Measurements from ENCODE around the gene FOXJ1.

Gene FOXJ1

DNA sequence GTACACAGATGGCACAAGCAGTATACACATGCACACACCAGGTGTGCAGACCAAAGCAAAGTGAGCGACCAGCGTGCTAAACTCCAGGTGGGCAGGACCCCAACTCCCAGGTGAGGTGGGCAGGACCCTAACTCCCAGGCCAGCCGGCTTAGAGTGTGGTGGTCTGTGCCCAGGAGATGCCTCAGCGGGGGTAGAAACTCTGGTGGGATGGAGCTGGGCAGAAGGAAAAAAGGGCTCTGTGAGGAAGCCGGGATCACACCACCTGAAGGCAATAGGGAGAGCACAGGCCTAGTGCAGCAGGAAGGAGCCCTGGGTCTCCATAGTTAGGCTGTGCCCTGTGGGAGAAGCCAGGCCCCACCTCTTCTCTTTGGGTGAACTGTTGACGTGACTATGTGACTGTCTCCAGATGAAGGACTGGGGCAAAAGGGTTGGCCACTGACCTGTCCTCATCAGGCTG, 1.6 kb upstream of the FOXJ1 start:
- in situ Hi-C loops (cut with HindIII; ENCODE audit: low sequenced_read_pairs): no loop called here

DNA sequence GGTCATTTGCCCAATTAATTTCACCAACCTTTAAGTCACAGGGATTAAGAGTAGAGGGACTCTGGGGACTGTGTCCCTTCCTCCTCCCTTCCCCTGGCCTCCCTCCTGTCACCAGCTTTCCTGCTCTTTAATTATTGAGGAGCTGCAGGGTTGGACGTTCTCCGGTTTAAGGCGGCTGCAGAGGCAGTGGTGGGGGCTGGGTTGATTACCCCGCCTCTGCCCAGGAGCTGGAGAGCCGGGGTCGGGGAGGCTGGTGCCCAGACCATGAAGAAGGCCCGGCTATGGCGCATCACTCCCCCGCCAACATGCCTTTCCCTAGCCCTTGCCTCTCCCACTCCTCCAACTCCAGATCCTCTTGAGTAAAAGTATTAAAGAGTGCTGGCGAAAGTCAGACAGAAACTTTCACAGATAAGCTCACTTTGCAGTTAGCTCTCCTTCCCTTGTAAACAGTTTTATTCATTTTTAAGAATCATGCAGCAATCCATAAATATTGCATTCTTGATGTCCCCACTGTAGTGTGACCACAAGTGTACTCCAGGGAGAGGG, 1.1 kb upstream of the FOXJ1 start:
- in situ Hi-C loops (cut with HindIII; ENCODE audit: low sequenced_read_pairs): no loop called here

DNA sequence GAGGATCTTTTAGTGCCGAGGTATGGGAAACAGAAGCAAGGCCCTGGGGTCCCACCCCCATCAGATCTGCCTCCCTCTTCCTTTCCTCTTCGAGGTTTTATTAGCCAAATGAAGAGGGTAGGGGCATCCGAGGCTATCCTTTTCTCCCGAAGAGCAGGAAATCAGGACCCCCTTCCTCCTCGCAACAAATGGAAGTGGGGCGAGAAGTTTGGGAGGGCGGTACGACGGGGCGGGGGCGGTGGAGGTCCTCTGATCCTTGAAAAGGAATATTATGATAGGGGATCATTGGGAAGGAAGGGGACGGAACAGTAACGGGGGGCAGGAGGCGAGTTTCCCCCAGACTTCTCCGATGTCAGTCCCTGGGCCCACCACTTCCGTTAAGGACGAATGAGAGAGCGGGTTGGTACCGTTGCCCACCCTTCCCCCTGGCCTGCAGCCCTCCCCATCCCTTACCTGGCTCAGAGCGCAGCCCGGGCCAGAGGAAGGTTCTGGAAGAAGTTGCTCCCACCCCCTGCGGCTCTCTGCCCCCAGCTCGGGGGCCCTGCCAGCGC, 309 bp downstream of the FOXJ1 start:
- in situ Hi-C loops (cut with HindIII; ENCODE audit: low sequenced_read_pairs): no loop called here

- in situ Hi-C loops (cut with HindIII; ENCODE audit: low sequenced_read_pairs): no loop called here
Observed at GRCh38 chr17:76139801-76140660, 1.0 kb downstream of the FOXJ1 start.

- in situ Hi-C loops (cut with HindIII; ENCODE audit: low sequenced_read_pairs): no loop called here
Observed at GRCh38 chr17:76138896-76139752, 1.9 kb downstream of the FOXJ1 start.

DNA sequence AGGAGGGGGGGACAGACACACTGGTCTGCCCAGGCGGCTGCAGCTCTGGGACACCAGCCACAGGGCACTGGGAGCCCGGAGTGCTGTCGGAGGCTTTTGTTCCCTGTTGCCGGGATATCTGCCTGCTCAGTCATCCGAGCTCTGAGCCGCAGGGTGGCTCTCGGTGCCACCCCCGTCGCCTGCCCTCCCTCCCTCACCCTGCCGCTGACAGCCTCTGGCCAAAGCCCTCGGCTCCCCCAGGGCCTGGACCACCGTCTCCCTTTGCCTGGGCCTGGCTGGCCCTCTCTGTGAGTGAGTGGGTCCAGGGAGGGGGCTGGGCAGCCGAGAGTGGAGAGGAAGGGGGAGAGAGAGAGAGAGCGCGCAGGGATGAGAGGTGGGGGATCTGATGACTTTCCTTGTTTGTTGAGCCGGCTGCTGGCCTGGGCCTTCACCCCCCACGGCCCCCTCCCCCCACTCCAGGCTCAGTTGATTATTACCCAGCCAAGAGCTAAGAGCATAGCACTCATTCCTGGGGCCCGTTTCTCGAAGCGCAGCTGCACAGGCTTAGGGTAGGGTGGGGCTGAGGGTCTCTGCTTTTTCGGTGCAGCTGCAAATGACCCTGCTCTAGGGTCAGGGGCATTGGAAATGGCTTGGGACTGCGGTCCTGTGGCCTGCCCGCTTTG, 2.7 kb downstream of the FOXJ1 start:
- in situ Hi-C loops (cut with HindIII; ENCODE audit: low sequenced_read_pairs): no loop called here

GRCh38 chr17:76137351-76138233, 3.5 kb downstream of the FOXJ1 start:
- in situ Hi-C loops (cut with HindIII; ENCODE audit: low sequenced_read_pairs): no loop called here

DNA sequence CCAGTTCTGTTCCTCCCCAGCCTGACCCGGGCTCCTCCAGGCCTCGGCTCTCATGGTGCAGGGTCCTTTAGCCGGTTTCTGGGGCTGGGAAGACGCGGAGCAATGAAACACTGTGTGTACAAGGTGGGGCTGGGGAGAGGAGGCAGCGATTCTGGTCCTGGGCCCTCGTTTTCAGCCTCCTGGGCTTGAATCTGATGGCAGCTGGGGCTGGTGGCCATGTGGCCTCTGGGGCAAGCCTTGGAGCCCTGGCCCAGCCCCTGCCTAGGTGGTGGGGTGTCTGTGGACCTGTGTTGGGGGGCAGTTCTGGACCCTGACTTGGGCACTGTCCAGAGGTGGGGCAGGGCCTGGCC, 4.1 kb downstream of the FOXJ1 start:
- in situ Hi-C loops (cut with HindIII; ENCODE audit: low sequenced_read_pairs): no loop called here

DNA sequence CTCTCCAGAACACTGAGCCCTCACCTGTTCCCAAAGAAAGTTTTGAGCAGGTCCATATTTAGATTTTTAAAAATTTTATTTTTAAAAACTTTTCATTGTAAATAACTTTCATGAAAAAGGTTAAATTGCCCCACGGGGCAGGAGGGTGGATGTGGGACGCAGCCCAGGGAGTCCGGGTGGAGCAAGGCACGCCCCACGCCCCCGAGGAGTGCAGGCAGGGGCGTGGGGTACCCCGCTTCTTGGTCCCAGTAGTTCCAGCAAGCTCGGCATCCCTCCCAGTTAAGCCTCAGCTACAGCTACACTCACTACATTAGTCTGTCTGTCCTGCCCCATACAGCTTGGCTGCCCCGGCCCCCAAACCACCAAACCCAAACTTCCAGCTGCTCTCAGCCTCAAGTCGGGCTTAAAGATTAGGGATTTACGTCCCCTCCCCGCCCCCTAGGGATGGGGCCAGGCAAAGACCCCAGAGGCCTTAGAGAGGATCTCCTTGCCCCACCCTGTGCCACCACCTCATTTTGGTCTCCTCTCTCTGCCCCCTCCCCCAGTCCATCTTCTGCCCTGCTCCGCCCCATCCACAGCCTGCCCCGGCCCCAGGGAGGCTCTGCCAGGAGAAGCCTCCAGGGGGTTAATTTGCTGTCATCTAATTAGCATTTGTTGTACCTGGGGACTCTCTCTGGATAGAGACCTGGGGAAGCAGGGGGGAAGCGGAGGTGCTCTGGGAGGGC, 4.6 kb downstream of the FOXJ1 start:
- in situ Hi-C loops (cut with HindIII; ENCODE audit: low sequenced_read_pairs): no loop called here

DNA sequence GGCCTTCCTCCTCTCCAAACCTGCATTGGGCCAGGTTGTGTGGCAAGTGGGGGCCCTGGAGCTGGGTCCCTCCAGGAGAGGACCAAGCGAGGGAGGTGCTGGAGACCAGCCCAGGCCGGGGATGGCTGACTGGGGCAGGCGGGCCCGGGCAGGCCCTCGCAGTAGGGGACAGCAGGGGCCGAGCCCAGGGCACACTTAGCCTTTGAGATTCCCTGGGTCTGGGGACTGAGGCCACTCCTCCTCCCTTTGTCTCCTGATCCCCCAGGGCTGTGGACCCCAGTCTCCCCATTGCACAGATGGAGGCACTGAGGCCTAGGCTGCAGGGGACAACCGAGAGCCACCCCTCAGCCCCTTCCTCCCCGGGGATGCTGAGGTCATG, 5.2 kb downstream of the FOXJ1 start:
- in situ Hi-C loops (cut with HindIII; ENCODE audit: low sequenced_read_pairs): no loop called here

GRCh38 chr17:76134911-76135809, 5.9 kb downstream of the FOXJ1 start:
- in situ Hi-C loops (cut with HindIII; ENCODE audit: low sequenced_read_pairs): no loop called here

GRCh38 chr17:76132574-76133338, 8.3 kb downstream of the FOXJ1 start:
- in situ Hi-C loops (cut with HindIII; ENCODE audit: low sequenced_read_pairs): no loop called here

DNA sequence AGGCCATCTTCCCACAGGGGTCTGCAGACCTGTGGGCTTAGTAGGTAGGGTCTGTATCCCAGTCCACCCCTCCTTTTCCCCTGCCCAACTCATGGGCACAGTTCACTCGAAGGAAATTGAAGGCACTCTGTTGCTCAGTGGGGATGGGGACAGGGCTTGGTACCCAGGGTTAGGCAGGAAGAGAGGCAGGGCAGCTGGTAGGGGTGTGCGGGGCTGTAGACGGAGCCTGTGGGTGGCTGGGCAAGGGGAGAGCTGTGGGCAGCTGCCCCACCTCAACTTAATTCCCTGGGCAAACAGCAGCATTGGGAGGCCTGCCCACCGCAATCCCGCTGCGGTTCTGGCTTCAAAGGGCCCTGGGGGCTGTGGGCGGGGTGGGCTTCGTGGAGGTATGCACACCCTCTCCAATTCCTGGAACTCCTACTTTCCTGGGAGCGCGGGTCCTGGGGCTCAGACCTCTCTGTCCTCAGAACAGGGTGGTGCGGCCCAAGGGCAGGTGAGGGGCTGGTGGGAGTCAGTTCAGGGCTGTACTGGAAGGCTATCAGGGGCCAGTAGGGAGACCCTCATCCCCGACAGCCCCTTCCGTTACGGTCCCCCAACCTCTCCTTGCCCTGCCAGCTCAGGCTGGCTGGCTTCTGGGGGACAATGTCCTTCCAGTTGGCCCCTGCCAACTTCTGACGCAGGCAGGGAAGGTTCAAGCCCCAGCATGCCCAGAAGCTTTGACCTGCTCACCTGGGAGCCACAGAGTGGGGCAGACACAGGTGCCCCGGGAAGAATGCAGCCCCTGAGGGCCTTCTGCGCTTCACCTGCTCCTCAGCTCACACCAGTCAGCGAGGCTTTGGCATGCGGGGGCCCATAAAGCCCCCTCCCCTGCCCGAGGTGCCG, 9.1 kb downstream of the FOXJ1 start:
- in situ Hi-C loops (cut with HindIII; ENCODE audit: low sequenced_read_pairs): no loop called here

GRCh38 chr17:76131051-76131691, 9.9 kb downstream of the FOXJ1 start:
- in situ Hi-C loops (cut with HindIII; ENCODE audit: low sequenced_read_pairs): no loop called here

- in situ Hi-C loops (cut with HindIII; ENCODE audit: low sequenced_read_pairs): no loop called here
Observed at GRCh38 chr17:76130473-76130872, 10.6 kb downstream of the FOXJ1 start.

GRCh38 chr17:76125922-76126321, 15.1 kb downstream of the FOXJ1 start:
- in situ Hi-C loops (cut with HindIII; ENCODE audit: low sequenced_read_pairs): no loop called here
